Endothelial cell of umbilical vein (primary cell): Measurements from ENCODE around the gene ARHGAP18. TPM values are rescaled to one million over a fixed set of nuclear protein-coding genes. Genes with fewer than 3 reads are reported as not detected.

Experiments
- BruUV-seq: library from RNA; stranded (reverse); fragments of 400-500 nt; replicated peaks from 2 replicates; lab custom pipeline; 2021; lab: Mats Ljungman, UMichigan
- CTCF ChIA-PET: fragments of 300-600, 350-600 bp; sonication (Branson Sonifier 250); formaldehyde crosslinking; loops from one replicate; lab custom pipeline; 2021; ENCODE audit warnings: antibody characterized with exemption, inconsistent platforms; lab: Charles Lee
- POLR2A ChIA-PET: fragments of 300-600, 350-600 bp; sonication (Branson Sonifier 250); formaldehyde crosslinking; loops from one replicate; lab custom pipeline; 2021; ENCODE audit warnings: antibody characterized with exemption, inconsistent platforms; lab: Charles Lee
- DNase-seq: peaks from one replicate; pipeline ENCODE4 v3.0.0-alpha.2; 2011; ENCODE audit warnings: low read depth, low spot score
- FAIRE-seq: peaks from 2 replicates; lab custom pipeline; 2011; peaks lifted over from hg19 to GRCh38; lab: Jason Lieb, UNC
- H2AFZ ChIP-seq: 2 replicates; pipeline ENCODE4 v1.6.0; 2012; ENCODE audit warnings: low read depth, low read length, control low read depth, inconsistent platforms
- H3K27ac ChIP-seq: 2 replicates; pipeline ENCODE4 v1.5.1; 2011; ENCODE audit warnings: low read depth, mild to moderate bottlenecking, control low read depth, low read length, moderate library complexity; ENCODE audit not compliant: insufficient read depth
- H3K27me3 ChIP-seq, 2 experiments: 2 replicates each; pipeline versions ENCODE4 v1.6.0 to v1.6.1; 2011; ENCODE audit warnings: low read length in 2 of 2, mixed read lengths in 1 of 2; ENCODE audit not compliant: control insufficient read depth in 2 of 2, insufficient read depth in 2 of 2
- H3K36me3 ChIP-seq, 2 experiments: 2 replicates in 1 of 2; 3 replicates in 1 of 2; pipeline ENCODE4 v1.5.1; 2011; ENCODE audit warnings: low read length in 2 of 2, mild to moderate bottlenecking in 1 of 2, moderate library complexity in 1 of 2; ENCODE audit not compliant: control insufficient read depth in 2 of 2, insufficient read depth in 2 of 2; ENCODE audit errors: extremely low read depth in 1 of 2
- H3K4me1 ChIP-seq: 3 replicates; pipeline ENCODE4 v1.5.1; 2011; ENCODE audit warnings: mild to moderate bottlenecking, low read length; ENCODE audit not compliant: control insufficient read depth, insufficient read depth; ENCODE audit errors: extremely low read depth
- H3K4me2 ChIP-seq: 2 replicates; pipeline ENCODE4 v1.6.1; 2011; ENCODE audit warnings: low read length, control low read depth, mixed read lengths; ENCODE audit not compliant: insufficient read depth
- H3K4me3 ChIP-seq, 3 experiments: fragments of 200-600 bp in 1 of 3; sonication (generic), shearing (Covaris generic) in 1 of 3; replicated peaks in 1 of 3; 2 replicates each; pipeline ENCODE4 v1.5.1; 2011 to 2016; ENCODE audit warnings: control low read depth in 3 of 3, low read length in 3 of 3, mild to moderate bottlenecking in 2 of 3, inconsistent platforms in 1 of 3, low read depth in 1 of 3, moderate library complexity in 1 of 3; ENCODE audit not compliant: insufficient read depth in 1 of 3
- H3K79me2 ChIP-seq: 2 replicates; pipeline ENCODE4 v1.6.0; 2012; ENCODE audit warnings: low read length, inconsistent platforms; ENCODE audit not compliant: control insufficient read depth, insufficient read depth
- H3K9ac ChIP-seq: replicated peaks from 2 replicates; pipeline ENCODE3; 2011; ENCODE audit warnings: low read length, control low read depth; ENCODE audit not compliant: insufficient read depth; ENCODE audit errors: extremely low read depth
- H3K9me1 ChIP-seq: replicated peaks from 3 replicates; pipeline ENCODE4 v1.6.0; 2011; ENCODE audit warnings: mild to moderate bottlenecking, low read length; ENCODE audit not compliant: control insufficient read depth, insufficient read depth; ENCODE audit errors: extremely low read depth
- H3K9me3 ChIP-seq: replicated peaks from 2 replicates; pipeline ENCODE4 v1.5.1; 2012; ENCODE audit warnings: low read length, inconsistent platforms; ENCODE audit not compliant: control insufficient read depth, insufficient read depth
- H4K20me1 ChIP-seq: replicated peaks from 2 replicates; pipeline ENCODE3; 2011; ENCODE audit warnings: mild to moderate bottlenecking, low read length; ENCODE audit not compliant: control insufficient read depth, insufficient read depth; ENCODE audit errors: extremely low read depth
- CTCF ChIP-seq, 2 donors: IDR thresholded peaks; 1 replicate in 1 of 2; 2 replicates in 1 of 2; pipeline ENCODE4 v1.5.1; 2011; ENCODE audit warnings: low read length in 2 of 2, mild to moderate bottlenecking in 2 of 2, moderate library complexity in 2 of 2, control low read depth in 1 of 2, inconsistent platforms in 1 of 2, low read depth in 1 of 2; ENCODE audit not compliant: insufficient read depth in 1 of 2; ENCODE audit errors: extremely low read depth in 1 of 2
- EZH2 ChIP-seq: IDR thresholded peaks from 2 replicates; pipeline ENCODE4 v1.6.1; 2012; ENCODE audit warnings: borderline replicate concordance, low read depth, mild to moderate bottlenecking, moderate library complexity, low read length, inconsistent platforms; ENCODE audit not compliant: severe bottlenecking
- FOS ChIP-seq: IDR thresholded peaks from 2 replicates; pipeline ENCODE4 v1.6.1; 2011; ENCODE audit warnings: mild to moderate bottlenecking, low read length, moderate library complexity, borderline replicate concordance; ENCODE audit not compliant: insufficient read depth
- GATA2 ChIP-seq: IDR thresholded peaks from 2 replicates; pipeline ENCODE4 v1.7.0; 2011; ENCODE audit warnings: low read depth, mild to moderate bottlenecking, moderate library complexity, mixed read lengths, low read length; ENCODE audit not compliant: insufficient read length, insufficient read depth
- JUN ChIP-seq: IDR thresholded peaks from 2 replicates; pipeline ENCODE4 v1.6.1; 2011; ENCODE audit warnings: borderline replicate concordance, low read depth; ENCODE audit not compliant: insufficient read length, insufficient read depth
- MAX ChIP-seq: IDR thresholded peaks from 2 replicates; pipeline ENCODE4 v1.6.1; 2011; ENCODE audit not compliant: insufficient read depth, insufficient read length
- MYC ChIP-seq: IDR thresholded peaks from one replicate; pipeline ENCODE4 v1.6.1; 2011; ENCODE audit warnings: mild to moderate bottlenecking, low read depth, low read length
- POLR2A ChIP-seq: IDR thresholded peaks from 2 replicates; pipeline ENCODE4 v1.6.1; 2012; ENCODE audit warnings: low read depth, mild to moderate bottlenecking, control low read depth, low read length
- POLR2AphosphoS5 ChIP-seq: IDR thresholded peaks from 2 replicates; pipeline ENCODE4 v1.6.1; 2012; ENCODE audit warnings: low read depth, mild to moderate bottlenecking, control low read depth, low read length, moderate library complexity; ENCODE audit not compliant: insufficient read depth
- dilution Hi-C: fragments of 300-500 bp; cut with MboI; formaldehyde crosslinking; loops from one replicate; pipeline ENCODE4 v1.15.0; 2019; ENCODE audit warnings: low sequenced_read_pairs; ENCODE audit not compliant: extremely low pct_ligation_motif_present
- intact Hi-C: fragments of 100-400 bp; cut with micrococcal nuclease; formaldehyde crosslinking; loops from one replicate; pipeline ENCODE4 v1.10.0; 2022
- polyA plus RNA-seq, 4 experiments: library from polyadenylated mRNA; depleted of rRNA in 3 of 4; stranded (reverse) in 3 of 4; unstranded in 1 of 4; fragments of >200 nt; gene quantifications; 2 replicates each; pipeline versions ENCODE4 v1.2.1 to v1.2.3, GENCODE V29; 2011 to 2012; ENCODE audit warnings: missing spikeins in 1 of 4
- total RNA-seq: library from RNA; stranded (reverse); gene quantifications from 2 replicates; pipeline ENCODE4 v1.2.3, GENCODE V29; 2021

ARHGAP18 gene
- total and polyA plus RNA-seq, 2 donors (not counting 3 experiments of a cell fraction or from before 2014, with no cell fraction given) = 13.1 to 86.1 TPM

- Histone ChIP-seq H3K36me3 (peaks cover 2 to 4% of the 10 kb centered on the region in 2 experiments), H2AFZ (no peak overlapping the region), H3K9me1 (no peaks in the 10 kb centered on the region), H3K4me1 (peaks cover 31% of the 10 kb centered on the region), H4K20me1 (no peaks in the 10 kb centered on the region), H3K4me2 (no peak overlapping the region), H3K9ac (no peak overlapping the region), H3K9me3 (no peaks in the 10 kb centered on the region), H3K27me3 (no peaks in the 10 kb centered on the region), H3K27ac (no peak overlapping the region), H3K4me3 (no peak overlapping the region), H3K79me2 (peaks cover 55% of the 10 kb centered on the region)
- no peak for DNase-seq
- CTCF ChIA-PET = interaction anchor here (0.8 to 3.3 kb wide), 4 partner anchors 18 to 359 kb away, joined by 4 to 9 read pairs (median 5); no protein-coding TSS in a partner anchor
- no TSS peak for BruUV-seq
- no peak for TF ChIP-seq EZH2
- TF ChIP-seq FOS = no peak
- no peak for TF ChIP-seq MYC
- no peak for TF ChIP-seq CTCF (IDR thresholded peaks at IDR 0.05; ENCODE audit: extremely low read depth in 1 of 2, insufficient read depth in 1 of 2, low read depth in 1 of 2, low read length in 2 of 2)
- no peak for TF ChIP-seq POLR2AphosphoS5
- TF ChIP-seq GATA2 = no peak
- no peak for TF ChIP-seq JUN
- no peak for TF ChIP-seq MAX
- no peak for TF ChIP-seq POLR2A
- dilution Hi-C loops = no loop called here
- intact Hi-C loops = no loop called here
- no peak for FAIRE-seq
- POLR2A ChIA-PET = interaction anchor here (1.2 kb wide), 1 partner anchor 21 kb away, joined by 5 read pairs; no protein-coding TSS in a partner anchor
Observed at GRCh38 chr6:129662980-129663431, 47.0 kb downstream of the ARHGAP18 start.
